Sigmoid colon (tissue), 7 donors: ENCODE data around the gene SDF2. TPM values are rescaled to one million over a fixed set of nuclear protein-coding genes. Genes with fewer than 3 reads are reported as not detected.

ENCODE experiments used
- DNase-seq: peaks from one replicate; pipeline ENCODE4 v3.0.0-alpha.2; 2019
- H3K27ac ChIP-seq, 4 donors: fragments of 200-600 bp; sonication (generic); one replicate each; pipeline ENCODE4 v1.5.1; 2016 to 2019; ENCODE audit warnings: mild to moderate bottlenecking in 1 of 4
- H3K27me3 ChIP-seq, 3 donors: fragments of 200-600 bp; sonication (generic); one replicate each; pipeline ENCODE4 v1.5.1; 2019; ENCODE audit warnings: mild to moderate bottlenecking in 1 of 3
- H3K36me3 ChIP-seq, 4 donors: fragments of 200-600 bp; sonication (generic); one replicate each; pipeline ENCODE4 v1.5.1; 2016 to 2019
- H3K4me1 ChIP-seq, 4 donors: fragments of 200-600 bp; sonication (generic); one replicate each; pipeline ENCODE4 v1.5.1; 2017 to 2019
- H3K4me3 ChIP-seq, 4 donors: fragments of 200-600 bp; sonication (generic); one replicate each; pipeline ENCODE4 v1.5.1; 2017 to 2019; ENCODE audit warnings: mild to moderate bottlenecking in 2 of 4, moderate library complexity in 1 of 4
- H3K9me3 ChIP-seq, 4 donors: fragments of 200-600 bp in 3 of 4; sonication (generic) in 3 of 4; one replicate each; pipeline versions ENCODE4 v1.5.1 to v1.6.1; 2013 to 2019
- EP300 ChIP-seq, 4 donors: sonication (generic); formaldehyde crosslinking; IDR thresholded peaks; one replicate each; pipeline ENCODE4 v1.6.1; 2017; ENCODE audit warnings: antibody characterized with exemption in 4 of 4
- POLR2A ChIP-seq, 2 donors: fragments of 450-650 bp; IDR thresholded peaks; one replicate each; pipeline ENCODE4 v1.6.1; 2016; ENCODE audit warnings: antibody characterized with exemption in 2 of 2, mild to moderate bottlenecking in 2 of 2, moderate library complexity in 2 of 2
- POLR2AphosphoS5 ChIP-seq, 4 donors: sonication (generic); formaldehyde crosslinking; IDR thresholded peaks; one replicate each; pipeline ENCODE4 v1.6.1; 2017; ENCODE audit warnings: antibody characterized with exemption in 4 of 4
- WGBS, 2 donors: extraction: QIAGEN DNeasy Blood & Tissue Kit; methylation state at CpG; one replicate each; pipeline ENCODE4 v1.1.7; 2013; 5-methylcytosine and 5-hydroxymethylcytosine counted together
- intact Hi-C: fragments of 100-400 bp; cut with DNase I; formaldehyde crosslinking; loops from one replicate; pipeline ENCODE4 v1.15.1; 2023
- polyA plus RNA-seq, 3 donors: library from polyadenylated mRNA; stranded (reverse); fragments of 200-250 nt; gene quantifications; one replicate each; pipeline ENCODE4 v1.2.3, GENCODE V29; 2013
- total RNA-seq, 4 donors: library from RNA; depleted of rRNA; stranded (reverse); fragments of >200 nt; gene quantifications; one replicate each; pipeline ENCODE4 v1.1.0, GENCODE V29; 2016
- TF ChIP-seq, protein P1 (sequence below), 4 experiments: fragments of 450-650 bp in 3 of 4; fragments of 200-600 bp in 1 of 4; IDR thresholded peaks; one replicate each; pipeline ENCODE4 v1.5.1; 2016 to 2019; ENCODE audit warnings: antibody characterized with exemption in 4 of 4, mild to moderate bottlenecking in 3 of 4, moderate library complexity in 2 of 4
- donor health status: healthy with polysubstance abuse.
- donor health status: Bipolar disorder and iron deficiency.
- donor health status: healthy.

The SDF2 gene
- total and polyA plus RNA-seq, 7 donors: 41.8 to 61.8 (median 51.0) TPM

GRCh38 chr17:28705728-28706334 is 44.1 kb upstream of the SDF2 start:
- no peak overlapping the region for H3K27ac ChIP-seq
- TF ChIP-seq EP300 (IDR thresholded peaks at IDR 0.05): no peak
- peak in 1 of 4 donors; percentile 25 for TF ChIP-seq POLR2AphosphoS5 (IDR thresholded peaks at IDR 0.05)
- TF ChIP-seq POLR2A (IDR thresholded peaks at IDR 0.05): no peak
- no peak overlapping the region for H3K4me3 ChIP-seq
- no peaks in the 10 kb centered on the region for H3K27me3 ChIP-seq
- 83 to 86% methylated on average over 10 of the region's 10 CpGs for WGBS, 2 donors
- H3K36me3 ChIP-seq: peaks cover 11 to 32% (median 19%) of the 10 kb centered on the region in 4 donors
- no peak for DNase-seq
- H3K9me3 ChIP-seq: no peaks in the 10 kb centered on the region
- peaks cover 0 to 9% (median 4%) of the 10 kb centered on the region in 4 donors for H3K4me1 ChIP-seq
- intact Hi-C loops: no loop called here

- no peaks in the 10 kb centered on the region for H3K27me3 ChIP-seq
- WGBS, 2 donors: 86 to 88% methylated on average over 5 of the region's 5 CpGs
- peaks cover 17 to 39% (median 26%) of the 10 kb centered on the region in 4 donors for H3K36me3 ChIP-seq
- no peak overlapping the region for H3K4me3 ChIP-seq
- intact Hi-C loops: no loop called here
- H3K4me1 ChIP-seq: peaks cover 0 to 4% (median 2%) of the 10 kb centered on the region in 4 donors
- no peaks in the 10 kb centered on the region for H3K9me3 ChIP-seq
- TF ChIP-seq POLR2AphosphoS5 (IDR thresholded peaks at IDR 0.05) (no peak), EP300 (IDR thresholded peaks at IDR 0.05) (no peak), POLR2A (IDR thresholded peaks at IDR 0.05) (no peak)
- TF ChIP-seq, protein P1, sequence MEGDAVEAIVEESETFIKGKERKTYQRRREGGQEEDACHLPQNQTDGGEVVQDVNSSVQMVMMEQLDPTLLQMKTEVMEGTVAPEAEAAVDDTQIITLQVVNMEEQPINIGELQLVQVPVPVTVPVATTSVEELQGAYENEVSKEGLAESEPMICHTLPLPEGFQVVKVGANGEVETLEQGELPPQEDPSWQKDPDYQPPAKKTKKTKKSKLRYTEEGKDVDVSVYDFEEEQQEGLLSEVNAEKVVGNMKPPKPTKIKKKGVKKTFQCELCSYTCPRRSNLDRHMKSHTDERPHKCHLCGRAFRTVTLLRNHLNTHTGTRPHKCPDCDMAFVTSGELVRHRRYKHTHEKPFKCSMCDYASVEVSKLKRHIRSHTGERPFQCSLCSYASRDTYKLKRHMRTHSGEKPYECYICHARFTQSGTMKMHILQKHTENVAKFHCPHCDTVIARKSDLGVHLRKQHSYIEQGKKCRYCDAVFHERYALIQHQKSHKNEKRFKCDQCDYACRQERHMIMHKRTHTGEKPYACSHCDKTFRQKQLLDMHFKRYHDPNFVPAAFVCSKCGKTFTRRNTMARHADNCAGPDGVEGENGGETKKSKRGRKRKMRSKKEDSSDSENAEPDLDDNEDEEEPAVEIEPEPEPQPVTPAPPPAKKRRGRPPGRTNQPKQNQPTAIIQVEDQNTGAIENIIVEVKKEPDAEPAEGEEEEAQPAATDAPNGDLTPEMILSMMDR (IDR thresholded peaks at IDR 0.05): no peak
- no peak for DNase-seq
- no peak overlapping the region for H3K27ac ChIP-seq
Measured at GRCh38 chr17:28705074-28705659, 43.5 kb upstream of the SDF2 start.

DNA sequence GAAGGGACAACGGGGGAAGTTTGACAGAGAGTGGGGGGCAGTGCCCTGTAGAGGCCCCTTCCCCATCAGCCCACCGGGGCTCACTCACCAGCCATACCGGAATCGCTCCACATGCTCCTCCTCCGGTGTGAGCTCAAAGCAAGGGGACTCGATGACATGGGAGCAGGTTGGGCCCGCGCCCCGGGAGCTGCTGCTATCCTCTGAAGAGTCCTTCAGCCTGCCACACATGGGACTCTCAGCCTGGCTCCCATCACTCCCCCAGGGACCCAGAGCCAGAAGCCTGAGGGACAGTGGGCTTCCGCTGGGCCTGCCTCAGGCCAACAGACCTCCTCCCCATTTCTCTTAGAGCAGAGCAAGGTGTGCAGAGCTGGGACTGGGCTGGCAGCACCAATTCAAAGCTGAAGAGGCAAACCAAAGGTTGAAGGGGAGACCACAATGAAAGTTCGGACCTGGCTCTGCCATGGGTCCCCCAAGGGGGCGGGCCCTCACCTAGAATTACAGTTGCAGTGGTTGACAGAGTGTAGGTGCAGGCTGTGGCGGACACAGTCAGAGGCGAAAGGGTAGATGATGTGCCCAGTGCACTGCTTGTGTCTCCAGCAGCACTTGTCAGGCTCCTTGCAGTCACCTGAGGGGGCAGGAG is 42.6 kb upstream of the SDF2 start:
- TF ChIP-seq, protein P1 (IDR thresholded peaks at IDR 0.05): no peak
- TF ChIP-seq POLR2AphosphoS5 (IDR thresholded peaks at IDR 0.05) (no peak), POLR2A (IDR thresholded peaks at IDR 0.05) (no peak), EP300 (IDR thresholded peaks at IDR 0.05) (no peak)
- intact Hi-C loops: no loop called here

DNA sequence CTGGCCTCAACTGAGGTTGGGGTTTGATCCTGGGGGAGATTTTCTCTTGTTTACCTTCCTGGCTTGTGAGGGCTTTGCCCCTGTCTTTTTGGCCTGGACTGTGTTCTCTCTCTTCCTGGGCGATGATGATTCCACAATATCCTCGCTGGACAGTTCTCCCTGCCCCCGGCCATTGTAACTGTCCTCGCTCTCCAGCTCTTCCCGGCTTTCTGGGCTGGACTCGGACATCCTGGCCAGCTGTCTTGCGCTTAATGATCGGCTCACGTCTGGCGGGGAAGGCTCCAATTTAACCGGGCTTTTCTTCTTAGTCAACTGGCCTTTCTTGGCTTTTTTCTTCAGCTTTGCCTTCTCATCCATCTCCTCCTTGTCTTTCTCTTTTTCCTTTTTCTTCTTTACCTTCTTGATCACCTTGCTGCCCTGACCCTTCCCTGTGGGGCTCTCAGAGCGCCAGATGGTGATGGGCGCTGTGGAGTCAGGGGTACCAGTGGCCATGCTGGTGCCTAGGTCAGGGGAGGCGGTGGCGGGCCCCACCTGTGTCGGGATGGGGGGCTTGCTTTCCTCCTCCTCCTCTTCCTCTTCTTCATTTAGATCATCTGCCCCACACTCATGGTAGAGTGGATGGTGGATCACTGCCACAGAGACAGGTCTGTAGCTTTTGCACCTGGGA is 42.0 kb upstream of the SDF2 start:
- WGBS, 2 donors: 86 to 90% methylated on average over 16 of the region's 16 CpGs
- Histone ChIP-seq H3K9me3 (no peaks in the 10 kb centered on the region), H3K4me1 (no peaks in the 10 kb centered on the region), H3K36me3 (peaks cover 32 to 54% (median 41%) of the 10 kb centered on the region in 4 donors), H3K27ac (no peak overlapping the region), H3K27me3 (no peaks in the 10 kb centered on the region), H3K4me3 (no peak overlapping the region)
- intact Hi-C loops: no loop called here
- DNase-seq: no peak
- no peak for TF ChIP-seq POLR2AphosphoS5 (IDR thresholded peaks at IDR 0.05)
- TF ChIP-seq EP300 (IDR thresholded peaks at IDR 0.05): no peak
- no peak for TF ChIP-seq POLR2A (IDR thresholded peaks at IDR 0.05)
- TF ChIP-seq, protein P1 (IDR thresholded peaks at IDR 0.05): no peak

More for the DNA sequence above, 42.6 kb upstream of the SDF2 start:
- DNase-seq: no peak
- WGBS, 2 donors: 91 to 93% methylated on average over 14 of the region's 14 CpGs
- H3K9me3 ChIP-seq: no peaks in the 10 kb centered on the region
- no peaks in the 10 kb centered on the region for H3K4me1 ChIP-seq
- H3K27ac ChIP-seq: no peak overlapping the region
- H3K36me3 ChIP-seq: peaks cover 25 to 47% (median 34%) of the 10 kb centered on the region in 4 donors
- no peaks in the 10 kb centered on the region for H3K27me3 ChIP-seq
- H3K4me3 ChIP-seq: no peak overlapping the region

- Histone ChIP-seq H3K27me3 (no peaks in the 10 kb centered on the region), H3K36me3 (peaks cover 41 to 63% (median 50%) of the 10 kb centered on the region in 4 donors), H3K9me3 (no peaks in the 10 kb centered on the region), H3K27ac (no peak overlapping the region), H3K4me3 (no peak overlapping the region), H3K4me1 (no peaks in the 10 kb centered on the region)
- no peak for DNase-seq
- TF ChIP-seq POLR2AphosphoS5 (IDR thresholded peaks at IDR 0.05) (no peak), EP300 (IDR thresholded peaks at IDR 0.05) (no peak)
- WGBS, 2 donors: 75 to 86% methylated on average over 3 of the region's 3 CpGs
- intact Hi-C loops: no loop called here
Measured at GRCh38 chr17:28702752-28703150, 41.0 kb upstream of the SDF2 start.
